Omental fat pad (tissue), 4 donors: ENCODE data around the gene STK4. TPM values are rescaled to one million over a fixed set of nuclear protein-coding genes. Genes with fewer than 3 reads are reported as not detected.

Source experiments
- ATAC-seq: fragments of 150-250 bp; one replicate; pipeline ENCODE4 v1.9.1; 2016; ENCODE audit warnings: mild to moderate bottlenecking, moderate library complexity; ENCODE audit not compliant: low FRiP score
- DNase-seq: peaks from one replicate; pipeline ENCODE4 v3.0.0-alpha.2; 2019; ENCODE audit warnings: low spot score
- total RNA-seq, 4 donors: library from RNA; depleted of rRNA; stranded (reverse); fragments of >200 nt; gene quantifications; one replicate each; pipeline ENCODE4 v1.1.0, GENCODE V29; 2016
- TF ChIP-seq, protein P1 (sequence below), 3 donors: fragments of 450-650 bp; IDR thresholded peaks; one replicate each; pipeline ENCODE4 v1.5.1; 2016 to 2017; ENCODE audit warnings: antibody characterized with exemption in 3 of 3, mild to moderate bottlenecking in 3 of 3, moderate library complexity in 2 of 3

The STK4 gene
- 10 to 100 TPM; 26.4 to 51.9 (median 38.6) TPM for total RNA-seq

DNA sequence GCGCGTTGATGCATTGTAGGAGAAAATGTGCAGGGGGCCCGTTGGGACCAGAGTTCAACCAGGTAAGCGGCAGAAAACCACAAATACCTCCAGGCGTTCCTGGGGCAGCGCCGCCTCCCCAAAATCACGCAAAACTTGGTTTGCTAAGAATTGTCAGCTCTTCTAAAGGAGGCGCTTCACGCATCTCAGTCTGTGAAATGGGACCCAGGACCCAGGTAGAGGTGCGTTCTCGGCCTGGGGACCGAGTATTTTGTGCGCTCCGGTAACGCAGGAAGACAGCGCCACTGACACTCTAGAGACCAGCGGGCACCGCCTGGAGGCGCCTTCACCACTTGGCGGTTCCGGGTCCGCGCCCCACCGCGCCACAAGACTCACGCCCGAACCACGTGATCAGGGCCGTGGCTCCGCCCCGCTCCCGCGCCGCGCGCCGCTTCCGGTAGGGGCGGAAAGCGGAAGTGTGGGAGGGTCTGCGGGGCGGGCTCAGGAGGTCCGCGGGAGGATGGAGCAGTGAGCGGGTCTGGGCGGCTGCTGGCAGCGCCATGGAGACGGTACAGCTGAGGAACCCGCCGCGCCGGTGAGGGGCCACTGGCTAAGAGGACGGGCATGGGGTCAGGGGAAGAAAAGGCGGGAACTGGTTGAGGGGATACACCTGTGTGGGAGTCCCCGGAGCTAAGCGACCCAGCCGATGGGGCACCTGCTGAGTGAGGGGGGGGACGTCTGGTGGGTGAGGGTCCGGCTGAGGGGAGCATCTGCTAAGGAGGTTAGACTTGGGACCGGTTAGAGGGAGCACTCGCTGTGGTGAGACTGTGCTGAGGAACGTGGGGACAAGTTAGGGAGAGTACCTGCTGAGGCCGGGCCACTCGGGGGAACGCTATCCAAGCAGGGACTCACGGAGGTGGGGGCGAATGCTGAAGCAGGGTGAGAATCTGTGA lies at the start of gene STK4:
Gene STK4 (plus strand): TSS at position 483 of the 932 bp plus-strand sequence. CDS start 57 bp downstream, at position 540.
- TF ChIP-seq, protein P1, sequence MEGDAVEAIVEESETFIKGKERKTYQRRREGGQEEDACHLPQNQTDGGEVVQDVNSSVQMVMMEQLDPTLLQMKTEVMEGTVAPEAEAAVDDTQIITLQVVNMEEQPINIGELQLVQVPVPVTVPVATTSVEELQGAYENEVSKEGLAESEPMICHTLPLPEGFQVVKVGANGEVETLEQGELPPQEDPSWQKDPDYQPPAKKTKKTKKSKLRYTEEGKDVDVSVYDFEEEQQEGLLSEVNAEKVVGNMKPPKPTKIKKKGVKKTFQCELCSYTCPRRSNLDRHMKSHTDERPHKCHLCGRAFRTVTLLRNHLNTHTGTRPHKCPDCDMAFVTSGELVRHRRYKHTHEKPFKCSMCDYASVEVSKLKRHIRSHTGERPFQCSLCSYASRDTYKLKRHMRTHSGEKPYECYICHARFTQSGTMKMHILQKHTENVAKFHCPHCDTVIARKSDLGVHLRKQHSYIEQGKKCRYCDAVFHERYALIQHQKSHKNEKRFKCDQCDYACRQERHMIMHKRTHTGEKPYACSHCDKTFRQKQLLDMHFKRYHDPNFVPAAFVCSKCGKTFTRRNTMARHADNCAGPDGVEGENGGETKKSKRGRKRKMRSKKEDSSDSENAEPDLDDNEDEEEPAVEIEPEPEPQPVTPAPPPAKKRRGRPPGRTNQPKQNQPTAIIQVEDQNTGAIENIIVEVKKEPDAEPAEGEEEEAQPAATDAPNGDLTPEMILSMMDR (IDR thresholded peaks at IDR 0.05): no peak
- ATAC-seq (peak; percentile 95), DNase-seq (peak; percentile 77)

DNA sequence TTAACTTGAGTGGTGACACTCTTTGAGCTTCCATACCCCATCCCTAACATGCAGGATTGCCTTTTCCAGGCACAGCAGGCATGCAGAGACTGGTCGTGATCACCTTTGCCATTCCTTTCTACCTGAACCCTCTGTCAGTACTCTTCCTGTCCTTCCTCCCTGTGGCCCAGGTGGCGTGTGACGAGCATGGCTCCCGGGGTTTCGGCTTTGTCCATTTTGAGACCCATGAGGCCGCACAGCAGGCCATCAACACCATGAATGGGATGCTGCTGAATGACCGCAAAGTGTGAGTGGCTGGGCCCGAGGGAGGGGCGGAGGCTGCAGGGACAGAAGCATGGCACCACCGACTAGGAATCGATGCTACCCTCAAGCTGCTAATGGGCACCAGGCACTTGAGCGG lies 49.7 kb upstream of the STK4 start:
- ATAC-seq (no peak), DNase-seq (no peak)
- TF ChIP-seq, protein P1 (IDR thresholded peaks at IDR 0.05): no peak

DNA sequence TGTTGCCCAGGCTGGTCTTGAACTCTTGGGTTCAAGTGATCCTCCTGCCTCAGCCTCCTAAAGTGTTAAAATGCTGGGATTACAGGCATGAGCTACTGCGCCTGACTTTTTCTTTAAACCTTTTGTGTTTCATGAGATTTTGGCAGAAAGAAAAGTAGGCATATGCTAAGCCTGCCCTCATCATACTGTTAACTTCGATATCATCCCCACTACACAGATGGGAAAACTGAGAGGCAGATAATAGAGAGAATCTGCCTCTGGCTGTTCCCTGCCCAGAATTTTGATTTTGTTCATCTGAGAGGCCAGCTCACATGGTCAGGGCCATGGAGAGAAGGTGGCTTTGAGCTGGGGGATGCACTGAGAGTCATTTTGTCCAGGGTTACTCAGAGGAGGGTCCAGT lies 48.9 kb upstream of the STK4 start:
- no peak for ATAC-seq
- no peak for DNase-seq
- TF ChIP-seq, protein P1 (IDR thresholded peaks at IDR 0.05): no peak

DNA sequence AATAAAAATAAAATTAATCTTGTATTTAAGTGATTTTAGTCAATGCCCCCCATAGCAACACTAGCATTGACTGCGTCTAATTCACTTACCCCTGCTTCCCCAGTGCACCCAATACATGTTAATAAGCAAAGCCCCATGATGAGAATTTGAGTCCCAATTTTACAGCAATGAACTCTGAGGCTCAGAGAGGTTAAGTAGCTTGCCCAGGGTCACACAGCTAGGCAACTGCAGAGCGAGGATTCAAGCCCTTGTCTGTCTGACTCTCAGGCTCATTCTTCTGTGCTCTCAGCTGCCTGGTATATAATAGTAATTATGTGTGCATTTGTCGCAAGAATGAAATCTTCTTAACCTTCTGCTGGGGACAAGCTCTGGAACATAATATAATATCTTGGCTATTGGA lies 48.0 kb upstream of the STK4 start:
- DNase-seq (no peak), ATAC-seq (no peak)
- TF ChIP-seq, protein P1 (IDR thresholded peaks at IDR 0.05): no peak

DNA sequence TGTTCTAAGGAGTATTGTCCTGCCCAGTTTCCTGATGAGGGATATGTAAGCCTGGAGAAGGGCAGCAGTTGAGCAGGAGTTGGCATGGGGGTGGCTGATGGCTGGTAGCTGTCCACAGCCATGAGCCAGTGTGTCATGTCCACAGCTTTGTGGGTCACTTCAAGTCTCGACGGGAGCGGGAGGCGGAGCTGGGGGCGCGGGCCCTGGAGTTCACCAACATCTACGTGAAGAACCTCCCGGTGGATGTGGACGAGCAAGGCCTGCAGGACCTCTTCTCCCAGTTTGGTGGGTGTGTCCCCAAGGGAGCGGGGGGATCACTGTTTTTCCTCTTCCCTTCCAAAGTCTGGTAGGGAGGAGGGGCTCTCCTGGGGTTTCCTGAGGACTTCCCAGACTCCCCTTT lies 47.6 kb upstream of the STK4 start:
- DNase-seq: no peak
- no peak for ATAC-seq
- TF ChIP-seq, protein P1 (IDR thresholded peaks at IDR 0.05): no peak

DNA sequence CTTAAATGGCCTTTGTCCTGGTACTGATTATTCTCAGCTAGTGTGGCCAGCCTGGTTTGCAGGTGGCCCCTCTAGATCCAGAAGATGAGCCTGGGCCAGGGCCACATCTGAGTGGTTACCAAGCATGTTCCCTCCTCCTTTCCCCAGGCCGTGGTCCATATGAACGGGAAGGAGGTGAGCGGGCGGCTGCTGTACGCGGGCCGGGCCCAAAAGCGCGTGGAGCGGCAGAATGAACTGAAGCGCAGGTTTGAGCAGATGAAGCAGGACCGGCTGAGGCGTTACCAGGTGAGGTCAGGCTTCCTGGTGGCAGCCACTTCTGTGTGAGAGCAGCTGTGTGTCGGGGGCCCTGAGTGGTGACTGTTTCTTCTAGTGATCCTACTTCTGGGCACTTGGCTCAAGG lies 44.9 kb upstream of the STK4 start:
- TF ChIP-seq, protein P1 (IDR thresholded peaks at IDR 0.05): no peak
- DNase-seq (no peak), ATAC-seq (no peak)

DNA sequence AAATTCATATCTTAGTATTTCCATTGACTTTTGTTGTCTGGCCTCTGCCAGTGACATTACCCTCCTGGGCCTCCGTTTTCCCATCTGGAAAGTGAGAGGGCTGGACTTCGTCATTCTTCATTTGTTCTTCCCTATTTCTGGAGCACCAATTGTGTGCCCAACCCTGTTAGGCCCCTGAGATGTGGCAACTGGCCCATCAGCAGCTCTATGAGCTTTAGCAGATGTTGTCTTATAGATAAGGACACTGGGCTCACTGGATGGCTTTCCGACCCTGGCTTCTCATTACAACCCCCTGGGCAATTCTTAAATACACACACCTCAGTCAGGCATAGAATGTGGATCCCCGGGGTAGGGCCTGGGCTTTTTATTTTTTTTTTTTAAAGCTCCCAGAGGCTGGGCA lies 41.8 kb upstream of the STK4 start:
- TF ChIP-seq, protein P1 (IDR thresholded peaks at IDR 0.05): no peak
- ATAC-seq (no peak), DNase-seq (no peak)
